GM18502 (cell line): Measurements from ENCODE around the gene CASP8AP2.
"Not testable (repeated sequence)": the region's sequence is repeated elsewhere in the genome, so short reads cannot be mapped to it uniquely, and the experiment has no call there.

ENCODE experiments used
- ATAC-seq: cut with Tn5 transposase; IDR thresholded peaks from one replicate; pipeline ENCODE4 v1.9.1; 2021; ENCODE audit warnings: mild to moderate bottlenecking; ENCODE audit not compliant: unreplicated experiment, poor library complexity

The CASP8AP2 gene

GRCh38 chr6:89886378-89887120 is 56.9 kb downstream of the CASP8AP2 start:
- no peak for ATAC-seq

- no peak for ATAC-seq
Measured at GRCh38 chr6:89887452-89888137, 57.9 kb downstream of the CASP8AP2 start.

- no peak for ATAC-seq
Measured at GRCh38 chr6:89888138-89888514, 58.4 kb downstream of the CASP8AP2 start.

GRCh38 chr6:89888871-89889270 is 59.2 kb downstream of the CASP8AP2 start:
- ATAC-seq, result no peak

- ATAC-seq, result not testable (repeated sequence)
Measured at GRCh38 chr6:89890845-89891528, 61.3 kb downstream of the CASP8AP2 start.

GRCh38 chr6:89892577-89892976 is 62.9 kb downstream of the CASP8AP2 start:
- not testable (repeated sequence) for ATAC-seq

GRCh38 chr6:89894169-89894568 is 64.5 kb downstream of the CASP8AP2 start, which contains the start of gene GJA10:
Gene GJA10 (plus strand): TSS chr6:89894469. CDS start chr6:89894469, 0 bp downstream.
- ATAC-seq, result no peak

GRCh38 chr6:89895276-89895874 is 65.7 kb downstream of the CASP8AP2 start:
- no peak for ATAC-seq

GRCh38 chr6:89910001-89910901 is 80.6 kb downstream of the CASP8AP2 start:
- ATAC-seq, result not testable (repeated sequence)

- ATAC-seq, result no peak
Measured at GRCh38 chr6:89910902-89911240, 81.2 kb downstream of the CASP8AP2 start.

- no peak for ATAC-seq
Measured at GRCh38 chr6:89916136-89916920, 86.6 kb downstream of the CASP8AP2 start.

GRCh38 chr6:89917216-89917615 is 87.5 kb downstream of the CASP8AP2 start:
- ATAC-seq, result no peak

- no peak for ATAC-seq
Measured at GRCh38 chr6:89917801-89918366, 88.2 kb downstream of the CASP8AP2 start.
